Stomach (tissue), 19 donors: ENCODE data around the gene LDAH. TPM values are rescaled to one million over a fixed set of nuclear protein-coding genes. Genes with fewer than 3 reads are reported as not detected.

Experiments
- DNase-seq, 2 donors: peaks; one replicate each; pipeline versions ENCODE4 v3.0.0 to v3.0.0-alpha.2; 2013 to 2019
- H3K27ac ChIP-seq, 5 donors: fragments of 200-600 bp in 4 of 5; sonication (generic) in 4 of 5; one replicate each; pipeline ENCODE4 v1.5.1; 2013 to 2019; ENCODE audit warnings: mild to moderate bottlenecking in 1 of 5, moderate library complexity in 1 of 5
- H3K27me3 ChIP-seq, 3 donors: fragments of 200-600 bp; sonication (generic); one replicate each; pipeline ENCODE4 v1.5.1; 2017 to 2019; ENCODE audit warnings: mixed run types in 1 of 3
- H3K36me3 ChIP-seq, 4 donors: fragments of 200-600 bp; sonication (generic); 1 replicate in 3 of 4; 2 replicates in 1 of 4; pipeline ENCODE4 v1.5.1; 2016 to 2019
- H3K4me1 ChIP-seq, 4 donors: fragments of 200-600 bp; sonication (generic); one replicate each; pipeline ENCODE4 v1.5.1; 2016 to 2019
- H3K4me3 ChIP-seq, 4 donors: fragments of 200-600 bp; sonication (generic) in 3 of 4; one replicate each; pipeline ENCODE4 v1.5.1; 2016 to 2019; ENCODE audit warnings: mild to moderate bottlenecking in 1 of 4
- H3K9me3 ChIP-seq, 4 donors: fragments of 200-600 bp; sonication (generic); one replicate each; pipeline ENCODE4 v1.5.1; 2016 to 2019
- CTCF ChIP-seq, 7 experiments: fragments of 450-650 bp in 4 of 7; fragments of 200-600 bp in 3 of 7; sonication (generic) in 3 of 7; IDR thresholded peaks; one replicate each; pipeline ENCODE4 v1.5.1; 2016 to 2019; ENCODE audit warnings: antibody characterized with exemption in 7 of 7, control low read depth in 2 of 7, mild to moderate bottlenecking in 1 of 7
- EP300 ChIP-seq: sonication (generic); formaldehyde crosslinking; IDR thresholded peaks from one replicate; pipeline ENCODE4 v1.6.1; 2017; ENCODE audit warnings: antibody characterized with exemption
- POLR2A ChIP-seq, 4 donors: fragments of 450-650 bp; IDR thresholded peaks; one replicate each; pipeline ENCODE4 v1.6.1; 2016; ENCODE audit warnings: antibody characterized with exemption in 4 of 4, control low read depth in 2 of 4, mild to moderate bottlenecking in 1 of 4, moderate library complexity in 1 of 4
- POLR2AphosphoS5 ChIP-seq, 3 donors: sonication (generic); formaldehyde crosslinking; IDR thresholded peaks; one replicate each; pipeline ENCODE4 v1.6.1; 2016; ENCODE audit warnings: antibody characterized with exemption in 3 of 3
- WGBS, 5 donors: extraction: QIAGEN DNeasy Blood & Tissue Kit in 3 of 5; methylation state at CpG; one replicate each; pipeline versions ENCODE4 v1.1.5 to v1.1.7; 2013 to 2018; 5-methylcytosine and 5-hydroxymethylcytosine counted together
- intact Hi-C: fragments of 100-400 bp; cut with DNase I; formaldehyde crosslinking; loops from one replicate; pipeline ENCODE4 v1.15.1; 2023; ENCODE audit warnings: low total_unique reads
- long read RNA-seq, 10 donors: transcript quantifications; one replicate each; lab custom pipeline, GENCODE V29; 2026
- polyA plus RNA-seq, 3 donors: library from polyadenylated mRNA; stranded (reverse); fragments of 200-250 nt; gene quantifications; one replicate each; pipeline ENCODE4 v1.2.3, GENCODE V29; 2013
- total RNA-seq, 5 donors: library from RNA; depleted of rRNA; stranded (reverse); fragments of >200 nt; gene quantifications; one replicate each; pipeline versions ENCODE4 v1.1.0 to v1.2.3, GENCODE V29; 2014 to 2016
- donor health status: healthy with polysubstance abuse.
- donor health status: Bipolar disorder and iron deficiency.
- donor health status: healthy.

The LDAH gene
- total RNA-seq = 10 to 100 TPM in 3 of 5 donors, 1 to 10 TPM in 2; 4.1 to 20.0 (median 13.3) TPM
- polyA plus RNA-seq = 1 to 10 TPM; 5.3 to 5.9 (median 5.7) TPM
- long read RNA-seq, donor 1, partial matches to known transcripts = 0 of 1 reads
- long read RNA-seq, donor 1, other reads (novel, unspliced or antisense) = 0 of 1 reads
- long read RNA-seq, donor 2, partial matches to known transcripts = 0 of 1 reads
- long read RNA-seq, donor 2, other reads (novel, unspliced or antisense) = 0 of 1 reads
- long read RNA-seq, donor 3 = 0 reads
- long read RNA-seq, donor 4 = 0 reads
- long read RNA-seq, donor 5, partial matches to known transcripts = 0 of 4 reads
- long read RNA-seq, donor 5, other reads (novel, unspliced or antisense) = 0 of 4 reads
- long read RNA-seq, donor 6 = 0 reads
- long read RNA-seq, donor 7, partial matches to known transcripts = 0 of 2 reads
- long read RNA-seq, donor 7, other reads (novel, unspliced or antisense) = 0 of 2 reads
- long read RNA-seq, donor 8, partial matches to known transcripts = 0 of 3 reads
- long read RNA-seq, donor 8, other reads (novel, unspliced or antisense) = 0 of 3 reads
- long read RNA-seq, donor 9, partial matches to known transcripts = 0 of 6 reads
- long read RNA-seq, donor 9, other reads (novel, unspliced or antisense) = 0 of 6 reads
- long read RNA-seq, donor 10, partial matches to known transcripts = 0 of 4 reads
- long read RNA-seq, donor 10, other reads (novel, unspliced or antisense) = 0 of 4 reads

GRCh38 chr2:20822535-20823490 is at the start of gene LDAH:
TSS of gene LDAH (minus strand) at chr2:20823101. CDS start at chr2:20801463, 21,638 bp downstream.
- 0 to 1% (median 1%) methylated on average over 26 to 46 of the region's 46 CpGs for WGBS, 5 donors
- Histone ChIP-seq H3K4me1 (peaks cover 0 to 11% (median 3%) of the 10 kb centered on the region in 4 donors), H3K27ac (peak within 1 kb of the TSS; percentile 90 to 95 (median 93)), H3K27me3 (no peaks in the 10 kb centered on the region), H3K9me3 (no peaks in the 10 kb centered on the region), H3K4me3 (peak within 1 kb of the TSS; percentile 58 to 84 (median 74)), H3K36me3 (no peaks in the 10 kb centered on the region)
- DNase-seq = peak; percentile 93 to 98
- intact Hi-C loops = no loop called here
- TF ChIP-seq EP300 (peak; percentile 78), POLR2A (IDR thresholded peaks at IDR 0.05) (peak in 1 of 4 donors; percentile 30), POLR2AphosphoS5 (IDR thresholded peaks at IDR 0.05) (peak; percentile 92 to 97 (median 96)), CTCF (IDR thresholded peaks at IDR 0.05) (no peak)

GRCh38 chr2:20868377-20868776 is 45.5 kb upstream of the LDAH start:
- no peak for DNase-seq
- intact Hi-C loops = no loop called here
- no peaks in the 10 kb centered on the region for H3K27me3 ChIP-seq
- no peaks in the 10 kb centered on the region for H3K36me3 ChIP-seq
- H3K4me3 ChIP-seq = no peak overlapping the region
- H3K9me3 ChIP-seq = peaks cover 0 to 6% (median 0%) of the 10 kb centered on the region in 4 donors
- TF ChIP-seq CTCF (IDR thresholded peaks at IDR 0.05) (no peak), POLR2AphosphoS5 (IDR thresholded peaks at IDR 0.05) (no peak), POLR2A (IDR thresholded peaks at IDR 0.05) (no peak), EP300 (no peak)
- no peaks in the 10 kb centered on the region for H3K4me1 ChIP-seq
- WGBS, 5 donors = 34 to 44% (median 38%) methylated on average over 2 of the region's 2 CpGs
- no peak overlapping the region for H3K27ac ChIP-seq

GRCh38 chr2:20862850-20863249 is 39.9 kb upstream of the LDAH start:
- DNase-seq = no peak
- H3K9me3 ChIP-seq = peaks cover 0 to 6% (median 0%) of the 10 kb centered on the region in 4 donors
- 55 to 76% (median 62%) methylated on average over 6 of the region's 6 CpGs for WGBS, 5 donors
- no peak overlapping the region for H3K27ac ChIP-seq
- H3K36me3 ChIP-seq = no peaks in the 10 kb centered on the region
- H3K27me3 ChIP-seq = no peaks in the 10 kb centered on the region
- no peak for TF ChIP-seq POLR2A (IDR thresholded peaks at IDR 0.05)
- no peak for TF ChIP-seq POLR2AphosphoS5 (IDR thresholded peaks at IDR 0.05)
- no peak for TF ChIP-seq CTCF (IDR thresholded peaks at IDR 0.05)
- H3K4me3 ChIP-seq = no peak overlapping the region
- H3K4me1 ChIP-seq = no peaks in the 10 kb centered on the region
- intact Hi-C loops = no loop called here

GRCh38 chr2:20855456-20855855 is 32.6 kb upstream of the LDAH start:
- no peaks in the 10 kb centered on the region for H3K36me3 ChIP-seq
- TF ChIP-seq CTCF (IDR thresholded peaks at IDR 0.05) (no peak), POLR2A (IDR thresholded peaks at IDR 0.05) (no peak), EP300 (no peak), POLR2AphosphoS5 (IDR thresholded peaks at IDR 0.05) (no peak)
- no peaks in the 10 kb centered on the region for H3K4me1 ChIP-seq
- no peak overlapping the region for H3K4me3 ChIP-seq
- H3K9me3 ChIP-seq = no peaks in the 10 kb centered on the region
- no peak overlapping the region for H3K27ac ChIP-seq
- peaks cover 0 to 16% (median 0%) of the 10 kb centered on the region in 3 donors for H3K27me3 ChIP-seq
- intact Hi-C loops = no loop called here
- no peak for DNase-seq
- 66 to 88% (median 81%) methylated on average over 4 of the region's 4 CpGs for WGBS, 5 donors
